ENCODE measurements around the gene IGFLR1. TPM values are rescaled to one million over a fixed set of nuclear protein-coding genes. Genes with fewer than 3 reads are reported as not detected.

Gene IGFLR1
- polyA plus RNA-seq, 1 of the 3 experiments (the other 2 are of a cell fraction) = 5.6 TPM

DNA sequence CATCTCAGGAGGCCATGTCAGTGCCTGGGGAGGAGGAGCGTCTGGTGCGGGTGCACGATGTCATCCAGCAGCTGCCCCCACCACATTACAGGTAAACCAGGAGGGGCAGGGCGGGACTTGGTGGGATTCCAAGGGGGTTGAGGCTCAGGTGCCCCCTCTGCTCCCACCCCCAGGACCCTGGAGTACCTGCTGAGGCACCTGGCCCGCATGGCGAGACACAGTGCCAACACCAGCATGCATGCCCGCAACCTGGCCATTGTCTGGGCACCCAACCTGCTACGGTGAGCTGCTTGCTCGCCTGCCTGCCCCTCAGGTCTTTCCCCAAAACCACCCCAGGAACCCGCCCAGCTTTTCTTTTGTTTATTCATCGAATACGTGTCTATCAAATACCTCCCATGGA is 40.3 kb upstream of the IGFLR1 start (continued):
- no peak for TF ChIP-seq TEAD4 (IDR thresholded peaks at IDR 0.05; ENCODE audit: borderline replicate concordance, insufficient read depth)
- TF ChIP-seq MXI1 (IDR thresholded peaks at IDR 0.05; ENCODE audit: low read depth, low read length) = no peak
- no peak for TF ChIP-seq RXRA (IDR thresholded peaks at IDR 0.05; ENCODE audit: borderline replicate concordance, low read depth)
- no peak for TF ChIP-seq POLR2AphosphoS5 (IDR thresholded peaks at IDR 0.05; ENCODE audit: low read depth, low read length)
- TF ChIP-seq EP300 (IDR thresholded peaks at IDR 0.05; ENCODE audit: borderline replicate concordance in 1 of 2, low read depth in 1 of 2, low read length in 1 of 2) = no peak
- no peak for TF ChIP-seq FOSL2 (IDR thresholded peaks at IDR 0.05; ENCODE audit: borderline replicate concordance, low read depth)
- TF ChIP-seq RFX5 (IDR thresholded peaks at IDR 0.05; ENCODE audit: low read length) = no peak

DNA sequence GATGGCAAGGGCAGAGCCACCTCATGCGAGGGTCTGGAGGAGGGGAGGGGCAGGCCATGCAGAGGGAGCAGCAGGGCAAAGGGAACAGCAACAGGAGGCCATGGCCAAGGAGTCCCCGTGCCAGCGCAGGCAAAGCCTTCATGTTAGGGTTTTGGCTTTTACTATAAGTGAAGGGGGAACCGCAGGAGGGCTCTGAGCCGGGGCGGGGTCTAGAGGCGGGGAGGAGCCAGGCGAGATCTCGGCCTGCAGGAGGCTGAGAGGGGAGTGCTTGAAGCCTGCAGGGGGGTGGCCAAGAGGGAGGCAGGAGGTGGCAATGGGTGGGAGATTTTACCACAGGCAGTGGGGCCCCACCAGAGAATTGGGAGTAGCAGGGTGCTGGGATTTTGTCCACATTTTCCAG is 39.4 kb upstream of the IGFLR1 start:
- H3K27me3 ChIP-seq (ENCODE audit: insufficient read depth) = no peaks in the 10 kb centered on the region
- no peak for DNase-seq
- H3K9me3 ChIP-seq = no peaks in the 10 kb centered on the region
- H3K79me2 ChIP-seq (ENCODE audit: insufficient read depth) = peaks cover 6% of the 10 kb centered on the region; the same call in 1 of the 2 replicates
- no peaks in the 10 kb centered on the region for H4K20me1 ChIP-seq (ENCODE audit: insufficient read depth)
- H3K4me2 ChIP-seq = no peak overlapping the region
- H3K9ac ChIP-seq = no peak overlapping the region
- no peaks in the 10 kb centered on the region for H3F3A ChIP-seq (replicated peaks; ENCODE audit: insufficient read depth)
- no peak overlapping the region for H2AFZ ChIP-seq (ENCODE audit: low read depth)
- POLR2A ChIA-PET = no interaction called here
- peaks cover 0 to 2% of the 10 kb centered on the region in 2 experiments; a peak in 2 of 4 replicates for H3K4me1 ChIP-seq (ENCODE audit: control insufficient read depth in 1 of 2, insufficient read depth in 2 of 2, low read depth in 1 of 2, low read length in 1 of 2)
- H3K4me3 ChIP-seq (ENCODE audit: low read depth in 2 of 2, low read length in 1 of 2) = no peak overlapping the region
- H3K9me2 ChIP-seq = no peaks in the 10 kb centered on the region
- WGBS (ENCODE audit: low lambda C conversion rate) = 92% methylated on average over 9 of the region's 9 CpGs
- CTCF ChIA-PET = no interaction called here
- peaks cover 0 to 8% of the 10 kb centered on the region in 2 experiments for H3K36me3 ChIP-seq (replicated peaks in 1 of 2; ENCODE audit: control insufficient read depth in 1 of 2, insufficient read depth in 2 of 2, low read length in 1 of 2)
- no peak overlapping the region for H3K27ac ChIP-seq (ENCODE audit: low read depth in 2 of 2, low read length in 1 of 2)
- TF ChIP-seq MEF2A (IDR thresholded peaks at IDR 0.05; ENCODE audit: borderline replicate concordance, low read depth) = no peak
- TF ChIP-seq, protein P1, sequence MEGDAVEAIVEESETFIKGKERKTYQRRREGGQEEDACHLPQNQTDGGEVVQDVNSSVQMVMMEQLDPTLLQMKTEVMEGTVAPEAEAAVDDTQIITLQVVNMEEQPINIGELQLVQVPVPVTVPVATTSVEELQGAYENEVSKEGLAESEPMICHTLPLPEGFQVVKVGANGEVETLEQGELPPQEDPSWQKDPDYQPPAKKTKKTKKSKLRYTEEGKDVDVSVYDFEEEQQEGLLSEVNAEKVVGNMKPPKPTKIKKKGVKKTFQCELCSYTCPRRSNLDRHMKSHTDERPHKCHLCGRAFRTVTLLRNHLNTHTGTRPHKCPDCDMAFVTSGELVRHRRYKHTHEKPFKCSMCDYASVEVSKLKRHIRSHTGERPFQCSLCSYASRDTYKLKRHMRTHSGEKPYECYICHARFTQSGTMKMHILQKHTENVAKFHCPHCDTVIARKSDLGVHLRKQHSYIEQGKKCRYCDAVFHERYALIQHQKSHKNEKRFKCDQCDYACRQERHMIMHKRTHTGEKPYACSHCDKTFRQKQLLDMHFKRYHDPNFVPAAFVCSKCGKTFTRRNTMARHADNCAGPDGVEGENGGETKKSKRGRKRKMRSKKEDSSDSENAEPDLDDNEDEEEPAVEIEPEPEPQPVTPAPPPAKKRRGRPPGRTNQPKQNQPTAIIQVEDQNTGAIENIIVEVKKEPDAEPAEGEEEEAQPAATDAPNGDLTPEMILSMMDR (IDR thresholded peaks at IDR 0.05) = no peak
- TF ChIP-seq NRF1 (IDR thresholded peaks at IDR 0.05; ENCODE audit: low read depth, low read length) = no peak
- TF ChIP-seq, protein P2, sequence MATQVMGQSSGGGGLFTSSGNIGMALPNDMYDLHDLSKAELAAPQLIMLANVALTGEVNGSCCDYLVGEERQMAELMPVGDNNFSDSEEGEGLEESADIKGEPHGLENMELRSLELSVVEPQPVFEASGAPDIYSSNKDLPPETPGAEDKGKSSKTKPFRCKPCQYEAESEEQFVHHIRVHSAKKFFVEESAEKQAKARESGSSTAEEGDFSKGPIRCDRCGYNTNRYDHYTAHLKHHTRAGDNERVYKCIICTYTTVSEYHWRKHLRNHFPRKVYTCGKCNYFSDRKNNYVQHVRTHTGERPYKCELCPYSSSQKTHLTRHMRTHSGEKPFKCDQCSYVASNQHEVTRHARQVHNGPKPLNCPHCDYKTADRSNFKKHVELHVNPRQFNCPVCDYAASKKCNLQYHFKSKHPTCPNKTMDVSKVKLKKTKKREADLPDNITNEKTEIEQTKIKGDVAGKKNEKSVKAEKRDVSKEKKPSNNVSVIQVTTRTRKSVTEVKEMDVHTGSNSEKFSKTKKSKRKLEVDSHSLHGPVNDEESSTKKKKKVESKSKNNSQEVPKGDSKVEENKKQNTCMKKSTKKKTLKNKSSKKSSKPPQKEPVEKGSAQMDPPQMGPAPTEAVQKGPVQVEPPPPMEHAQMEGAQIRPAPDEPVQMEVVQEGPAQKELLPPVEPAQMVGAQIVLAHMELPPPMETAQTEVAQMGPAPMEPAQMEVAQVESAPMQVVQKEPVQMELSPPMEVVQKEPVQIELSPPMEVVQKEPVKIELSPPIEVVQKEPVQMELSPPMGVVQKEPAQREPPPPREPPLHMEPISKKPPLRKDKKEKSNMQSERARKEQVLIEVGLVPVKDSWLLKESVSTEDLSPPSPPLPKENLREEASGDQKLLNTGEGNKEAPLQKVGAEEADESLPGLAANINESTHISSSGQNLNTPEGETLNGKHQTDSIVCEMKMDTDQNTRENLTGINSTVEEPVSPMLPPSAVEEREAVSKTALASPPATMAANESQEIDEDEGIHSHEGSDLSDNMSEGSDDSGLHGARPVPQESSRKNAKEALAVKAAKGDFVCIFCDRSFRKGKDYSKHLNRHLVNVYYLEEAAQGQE (IDR thresholded peaks at IDR 0.05; ENCODE audit: low read depth, low read length) = no peak
- TF ChIP-seq RXRA (IDR thresholded peaks at IDR 0.05; ENCODE audit: borderline replicate concordance, low read depth) = no peak
- TF ChIP-seq, protein P3, sequence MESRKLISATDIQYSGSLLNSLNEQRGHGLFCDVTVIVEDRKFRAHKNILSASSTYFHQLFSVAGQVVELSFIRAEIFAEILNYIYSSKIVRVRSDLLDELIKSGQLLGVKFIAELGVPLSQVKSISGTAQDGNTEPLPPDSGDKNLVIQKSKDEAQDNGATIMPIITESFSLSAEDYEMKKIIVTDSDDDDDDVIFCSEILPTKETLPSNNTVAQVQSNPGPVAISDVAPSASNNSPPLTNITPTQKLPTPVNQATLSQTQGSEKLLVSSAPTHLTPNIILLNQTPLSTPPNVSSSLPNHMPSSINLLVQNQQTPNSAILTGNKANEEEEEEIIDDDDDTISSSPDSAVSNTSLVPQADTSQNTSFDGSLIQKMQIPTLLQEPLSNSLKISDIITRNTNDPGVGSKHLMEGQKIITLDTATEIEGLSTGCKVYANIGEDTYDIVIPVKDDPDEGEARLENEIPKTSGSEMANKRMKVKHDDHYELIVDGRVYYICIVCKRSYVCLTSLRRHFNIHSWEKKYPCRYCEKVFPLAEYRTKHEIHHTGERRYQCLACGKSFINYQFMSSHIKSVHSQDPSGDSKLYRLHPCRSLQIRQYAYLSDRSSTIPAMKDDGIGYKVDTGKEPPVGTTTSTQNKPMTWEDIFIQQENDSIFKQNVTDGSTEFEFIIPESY (IDR thresholded peaks at IDR 0.05; ENCODE audit: borderline replicate concordance, low read depth) = no peak
